ENCODE measurements around the gene APBB3.

APBB3 gene

DNA sequence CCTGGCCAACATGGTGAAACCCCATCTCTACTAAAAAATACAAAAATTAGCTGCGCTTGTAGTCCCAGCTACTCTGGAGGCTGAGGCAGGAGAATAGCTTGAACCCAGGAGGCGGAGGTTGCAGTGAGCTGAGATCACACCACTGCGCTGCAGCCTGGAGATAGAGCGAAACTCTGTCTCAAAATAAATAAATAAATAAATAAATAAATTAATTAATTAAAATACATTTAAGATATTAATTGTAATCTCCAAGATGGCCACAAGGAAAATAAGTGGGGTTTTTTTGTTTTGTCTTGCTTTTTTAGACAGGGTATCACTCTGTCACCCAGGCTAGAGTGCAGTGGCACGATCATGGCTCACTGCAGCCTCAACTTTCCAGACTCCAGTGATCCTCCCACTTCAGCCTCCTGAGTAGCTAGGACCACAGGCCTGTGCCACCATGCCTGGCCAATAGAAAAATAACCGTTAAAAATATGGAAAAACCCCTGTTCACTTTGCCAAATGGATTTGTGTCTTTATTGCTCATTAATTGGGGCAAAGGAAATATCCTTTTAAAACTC, 14.9 kb upstream of the APBB3 start:
- in situ Hi-C loops (cut with MboI; ENCODE audit: low sequenced_read_pairs), result loop anchor here (10.0 kb wide), 1 partner anchor 56 kb away; the partner anchor contains the start of genes CD14 and TMCO6

DNA sequence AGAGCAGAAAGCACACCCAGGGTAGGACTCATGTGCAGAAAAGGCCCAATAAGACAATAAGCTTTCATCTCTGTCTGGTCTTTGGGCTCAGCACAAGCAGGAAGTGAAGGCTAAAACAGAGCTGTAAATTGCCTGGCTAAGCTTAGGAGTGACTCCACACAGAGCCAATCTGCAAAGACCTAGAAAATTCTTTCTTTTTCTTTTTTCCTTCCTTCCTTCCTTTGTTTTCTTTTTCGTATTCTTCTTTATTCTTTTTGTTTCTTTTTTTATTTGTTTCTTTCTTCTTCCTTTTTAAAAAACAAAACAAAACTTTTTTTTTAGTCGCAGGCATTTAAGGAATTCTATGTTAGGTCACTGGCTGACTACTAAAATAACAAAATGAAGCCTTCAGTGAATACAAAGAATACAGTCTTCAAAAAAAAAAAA, 12.4 kb upstream of the APBB3 start:
- in situ Hi-C loops (cut with MboI; ENCODE audit: low sequenced_read_pairs), result loop anchor here (10.0 kb wide), 1 partner anchor 58 kb away; the partner anchor contains the start of genes CD14 and TMCO6

DNA sequence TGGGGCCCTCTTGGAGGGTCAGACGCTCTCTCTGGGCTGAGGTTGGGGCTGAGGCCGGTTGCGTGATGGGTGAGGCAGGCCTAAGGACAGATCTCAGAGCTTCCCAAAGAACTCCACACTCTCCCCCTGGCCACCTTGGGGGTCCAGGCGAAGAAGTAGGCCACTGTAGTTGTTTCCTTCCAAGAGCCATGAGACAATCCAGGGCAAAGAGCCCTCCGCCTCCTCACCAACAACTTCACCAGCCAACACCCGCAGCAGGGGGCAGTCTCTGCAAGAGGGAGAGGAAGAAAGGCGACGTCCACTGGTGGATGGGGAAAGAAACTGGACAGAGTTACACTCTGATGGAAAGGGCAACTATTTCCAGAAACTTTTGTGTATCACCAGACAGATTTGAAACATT, 10.9 kb upstream of the APBB3 start:
- in situ Hi-C loops (cut with MboI; ENCODE audit: low sequenced_read_pairs), result loop anchor here (10.0 kb wide), 1 partner anchor 59 kb away; the partner anchor contains the start of genes CD14 and TMCO6

GRCh38 chr5:140574165-140574564, 9.8 kb upstream of the APBB3 start:
- in situ Hi-C loops (cut with MboI; ENCODE audit: low sequenced_read_pairs), result loop anchor here (10.0 to 25.0 kb wide), 2 partner anchors 61 to 1038 kb away; partner anchors contain the start of genes CD14, DIAPH1 and TMCO6

GRCh38 chr5:140573683-140574082, 9.3 kb upstream of the APBB3 start:
- in situ Hi-C loops (cut with MboI; ENCODE audit: low sequenced_read_pairs), result loop anchor here (10.0 to 25.0 kb wide), 2 partner anchors 61 to 1039 kb away; partner anchors contain the start of genes CD14, DIAPH1 and TMCO6

DNA sequence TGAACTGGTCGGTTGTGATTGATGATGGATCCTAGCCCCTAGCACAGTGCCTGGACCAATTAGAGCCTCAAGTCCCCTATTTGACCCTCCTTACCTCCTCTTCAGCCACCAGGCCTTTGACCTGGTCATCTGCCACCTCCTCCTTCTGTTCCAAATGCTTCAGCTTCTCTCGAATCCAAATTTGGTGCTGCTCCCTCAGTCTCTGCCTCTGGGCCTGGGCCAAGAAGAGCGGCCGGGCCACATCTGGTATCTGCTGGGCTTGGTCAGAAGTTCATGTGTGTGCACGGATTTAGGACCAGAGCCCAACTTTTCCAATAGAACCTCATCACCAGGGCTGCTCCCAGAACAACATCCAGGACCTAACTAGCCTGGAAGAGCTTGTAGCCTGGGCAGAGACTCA, 6.7 kb upstream of the APBB3 start:
- in situ Hi-C loops (cut with MboI; ENCODE audit: low sequenced_read_pairs), result loop anchor here (10.0 to 25.0 kb wide), 2 partner anchors 64 to 1041 kb away; partner anchors contain the start of genes CD14, DIAPH1 and TMCO6

DNA sequence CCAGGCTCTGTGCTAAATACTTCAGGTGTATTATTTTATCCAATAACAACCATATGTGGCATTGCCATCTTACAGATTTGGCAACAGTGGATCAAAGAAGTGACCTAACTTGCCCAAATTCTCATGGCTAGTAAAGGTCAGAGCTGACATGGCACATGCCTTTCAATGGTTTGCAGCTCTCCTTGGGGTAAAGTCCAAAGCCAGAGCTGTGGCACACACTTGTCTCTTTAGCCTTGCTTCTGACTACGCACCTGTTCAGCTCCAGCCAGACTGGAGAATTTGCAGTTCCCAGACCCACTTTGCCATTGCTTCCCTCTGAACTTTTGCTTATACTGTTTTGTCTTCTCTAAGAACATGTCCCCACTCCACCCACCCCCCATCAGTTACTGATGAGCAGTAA, 6.1 kb upstream of the APBB3 start:
- in situ Hi-C loops (cut with MboI; ENCODE audit: low sequenced_read_pairs), result loop anchor here (10.0 to 25.0 kb wide), 2 partner anchors 64 to 1042 kb away; partner anchors contain the start of genes CD14, DIAPH1 and TMCO6

- in situ Hi-C loops (cut with MboI; ENCODE audit: low sequenced_read_pairs), result loop anchor here (10.0 to 25.0 kb wide), 2 partner anchors 65 to 1042 kb away; partner anchors contain the start of genes CD14, DIAPH1 and TMCO6
These were observed 5.7 kb upstream of the APBB3 start for GRCh38 chr5:140570058-140570457.

DNA sequence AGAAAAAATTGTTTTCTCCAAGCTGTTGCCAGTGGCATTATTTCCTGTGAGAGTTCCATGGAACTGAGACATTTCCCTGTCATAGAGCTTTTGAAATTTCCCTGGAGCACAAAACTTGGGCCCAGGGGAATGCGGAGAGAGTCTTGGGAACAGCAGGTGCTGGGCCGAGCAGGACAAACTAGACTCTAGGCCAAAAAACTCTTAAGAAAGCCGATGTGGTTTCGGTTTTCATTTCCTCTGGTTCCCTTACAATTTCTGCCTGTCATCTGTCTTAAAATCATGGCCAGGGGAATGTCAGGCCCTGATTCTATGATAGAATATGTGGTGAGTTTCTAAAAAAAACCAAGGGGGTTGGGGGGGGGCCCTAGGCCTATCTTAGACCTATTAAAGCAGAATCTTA, 4.8 kb upstream of the APBB3 start:
- in situ Hi-C loops (cut with MboI; ENCODE audit: low sequenced_read_pairs), result loop anchor here (10.0 to 25.0 kb wide), 2 partner anchors 136 to 1043 kb away; partner anchors contain the start of genes DIAPH1 and ZMAT2

DNA sequence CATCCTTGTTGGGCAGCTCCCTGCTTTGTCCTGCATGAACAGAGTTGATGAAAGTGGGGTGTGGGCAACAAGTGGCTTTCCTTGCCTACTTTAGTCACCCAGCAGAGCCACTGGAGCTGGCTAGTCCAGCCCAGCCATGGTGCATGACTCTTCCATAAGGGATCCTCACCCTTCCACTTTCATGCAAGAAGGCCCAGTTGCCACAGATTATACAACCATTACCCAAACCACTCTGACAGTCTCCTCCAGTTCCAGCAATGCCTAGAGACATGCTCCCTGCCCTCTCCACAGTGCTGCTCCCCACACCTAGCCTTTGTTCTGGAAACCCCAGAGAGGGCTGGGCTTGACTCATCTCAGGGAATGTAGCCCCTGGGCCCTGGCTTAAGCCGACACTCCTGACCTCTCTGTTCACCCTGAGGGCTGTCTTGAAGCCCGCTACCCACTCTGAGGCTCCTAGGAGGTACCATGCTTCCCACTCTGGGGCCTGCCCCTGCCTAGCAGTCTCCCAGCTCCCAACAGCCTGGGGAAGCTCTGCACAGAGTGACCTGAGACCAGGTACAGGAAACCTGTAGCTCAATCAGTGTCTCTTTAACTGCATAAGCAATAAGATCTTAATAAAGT, 4.2 kb upstream of the APBB3 start:
- in situ Hi-C loops (cut with MboI; ENCODE audit: low sequenced_read_pairs), result loop anchor here (10.0 to 25.0 kb wide), 2 partner anchors 136 to 1044 kb away; partner anchors contain the start of genes DIAPH1 and ZMAT2

- in situ Hi-C loops (cut with MboI; ENCODE audit: low sequenced_read_pairs), result loop anchor here (10.0 to 25.0 kb wide), 2 partner anchors 137 to 1044 kb away; partner anchors contain the start of genes DIAPH1 and ZMAT2
These were observed 3.5 kb upstream of the APBB3 start for GRCh38 chr5:140567871-140568270.

DNA sequence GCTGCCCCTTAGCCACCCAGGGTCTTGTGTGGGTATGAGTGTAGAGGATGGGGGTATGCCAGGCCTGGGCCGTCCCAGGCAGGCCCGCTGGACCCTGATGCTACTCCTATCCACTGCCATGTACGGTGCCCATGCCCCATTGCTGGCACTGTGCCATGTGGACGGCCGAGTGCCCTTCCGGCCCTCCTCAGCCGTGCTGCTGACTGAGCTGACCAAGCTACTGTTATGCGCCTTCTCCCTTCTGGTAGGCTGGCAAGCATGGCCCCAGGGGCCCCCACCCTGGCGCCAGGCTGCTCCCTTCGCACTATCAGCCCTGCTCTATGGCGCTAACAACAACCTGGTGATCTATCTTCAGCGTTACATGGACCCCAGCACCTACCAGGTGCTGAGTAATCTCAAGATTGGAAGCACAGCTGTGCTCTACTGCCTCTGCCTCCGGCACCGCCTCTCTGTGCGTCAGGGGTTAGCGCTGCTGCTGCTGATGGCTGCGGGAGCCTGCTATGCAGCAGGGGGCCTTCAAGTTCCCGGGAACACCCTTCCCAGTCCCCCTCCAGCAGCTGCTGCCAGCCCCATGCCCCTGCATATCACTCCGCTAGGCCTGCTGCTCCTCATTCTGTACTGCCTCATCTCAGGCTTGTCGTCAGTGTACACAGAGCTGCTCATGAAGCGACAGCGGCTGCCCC, 2.9 kb upstream of the APBB3 start:
- in situ Hi-C loops (cut with MboI; ENCODE audit: low sequenced_read_pairs), result loop anchor here (10.0 to 25.0 kb wide), 2 partner anchors 138 to 1045 kb away; partner anchors contain the start of genes DIAPH1 and ZMAT2

- in situ Hi-C loops (cut with MboI; ENCODE audit: low sequenced_read_pairs), result loop anchor here (10.0 to 25.0 kb wide), 2 partner anchors 138 to 1046 kb away; partner anchors contain the start of genes DIAPH1 and ZMAT2
These were observed 2.3 kb upstream of the APBB3 start for GRCh38 chr5:140566665-140567064.

DNA sequence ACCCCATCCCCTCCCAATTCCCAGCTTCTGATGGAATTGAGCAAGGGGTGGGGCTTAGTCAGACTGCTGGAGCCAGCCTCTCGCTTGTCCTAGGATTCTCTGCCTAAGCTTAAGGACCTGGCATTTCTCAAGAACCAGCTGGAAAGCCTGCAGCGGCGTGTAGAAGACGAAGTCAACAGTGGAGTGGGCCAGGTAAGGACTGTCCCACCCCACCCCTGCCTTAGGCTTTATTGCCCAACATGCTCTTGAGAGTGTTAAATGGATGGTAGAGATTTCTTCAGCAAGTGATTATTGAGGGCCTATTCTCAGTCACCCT, 1.3 kb upstream of the APBB3 start:
- in situ Hi-C loops (cut with MboI; ENCODE audit: low sequenced_read_pairs), result loop anchor here (10.0 to 25.0 kb wide), 2 partner anchors 139 to 1047 kb away; partner anchors contain the start of genes DIAPH1 and ZMAT2

DNA sequence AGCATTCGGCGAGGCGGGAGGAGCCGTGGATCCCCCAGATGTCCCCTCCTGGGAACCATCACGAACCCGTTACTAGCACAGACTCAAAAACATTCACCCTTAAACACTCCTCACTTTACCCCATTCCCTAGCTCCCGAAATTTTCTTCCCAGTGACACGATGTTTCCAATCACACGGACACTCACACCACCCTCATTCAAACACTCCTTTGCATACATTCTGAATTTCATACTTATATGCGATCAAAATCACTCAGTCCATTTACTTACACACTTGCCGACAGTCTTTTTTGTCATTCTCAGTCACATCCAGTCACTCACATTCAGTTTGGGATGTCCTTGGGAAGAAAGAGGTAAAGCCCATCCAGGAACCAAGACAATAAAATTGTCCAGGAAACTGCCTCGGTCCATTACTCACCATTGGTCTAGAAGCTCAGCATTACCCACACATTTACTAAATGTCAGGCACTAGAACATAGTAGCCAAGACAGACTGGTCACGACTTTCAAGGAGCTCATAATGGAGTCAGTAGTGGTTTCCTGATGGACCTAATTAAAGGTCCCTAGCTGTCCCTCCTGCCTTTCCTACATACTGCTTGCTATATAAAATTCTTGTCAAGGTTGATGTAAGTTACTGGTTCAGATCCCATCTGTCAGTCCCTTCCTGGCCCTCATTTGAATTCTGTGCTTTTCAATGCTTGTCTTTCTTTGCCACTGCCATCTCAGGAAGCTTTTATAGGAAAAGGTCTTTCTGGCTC, 804 bp upstream of the APBB3 start:
- in situ Hi-C loops (cut with MboI; ENCODE audit: low sequenced_read_pairs), result loop anchor here (10.0 to 25.0 kb wide), 2 partner anchors 140 to 1047 kb away; partner anchors contain the start of genes DIAPH1 and ZMAT2

DNA sequence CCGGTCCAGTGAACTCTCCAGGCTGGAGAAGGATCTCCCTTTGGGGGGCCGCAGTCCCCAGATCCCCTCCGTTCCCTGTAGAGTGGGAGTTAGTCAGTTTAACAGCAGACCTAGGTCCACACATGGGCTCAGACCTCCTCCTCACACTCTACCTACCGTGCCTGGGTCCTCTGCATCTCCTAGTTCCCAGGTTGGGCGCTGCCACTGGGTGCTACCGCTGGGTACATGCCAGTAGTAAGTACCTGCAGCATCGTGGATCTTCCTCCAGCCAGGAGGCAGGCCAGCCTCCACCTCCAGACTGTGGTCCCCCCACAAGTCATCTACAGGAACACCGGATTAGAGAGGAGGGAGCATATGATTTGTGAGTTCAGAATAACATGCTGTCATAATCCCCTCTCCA, 802 bp downstream of the APBB3 start:
- in situ Hi-C loops (cut with MboI; ENCODE audit: low sequenced_read_pairs), result loop anchor here (10.0 to 25.0 kb wide), 2 partner anchors 141 to 1049 kb away; partner anchors contain the start of genes DIAPH1 and ZMAT2

DNA sequence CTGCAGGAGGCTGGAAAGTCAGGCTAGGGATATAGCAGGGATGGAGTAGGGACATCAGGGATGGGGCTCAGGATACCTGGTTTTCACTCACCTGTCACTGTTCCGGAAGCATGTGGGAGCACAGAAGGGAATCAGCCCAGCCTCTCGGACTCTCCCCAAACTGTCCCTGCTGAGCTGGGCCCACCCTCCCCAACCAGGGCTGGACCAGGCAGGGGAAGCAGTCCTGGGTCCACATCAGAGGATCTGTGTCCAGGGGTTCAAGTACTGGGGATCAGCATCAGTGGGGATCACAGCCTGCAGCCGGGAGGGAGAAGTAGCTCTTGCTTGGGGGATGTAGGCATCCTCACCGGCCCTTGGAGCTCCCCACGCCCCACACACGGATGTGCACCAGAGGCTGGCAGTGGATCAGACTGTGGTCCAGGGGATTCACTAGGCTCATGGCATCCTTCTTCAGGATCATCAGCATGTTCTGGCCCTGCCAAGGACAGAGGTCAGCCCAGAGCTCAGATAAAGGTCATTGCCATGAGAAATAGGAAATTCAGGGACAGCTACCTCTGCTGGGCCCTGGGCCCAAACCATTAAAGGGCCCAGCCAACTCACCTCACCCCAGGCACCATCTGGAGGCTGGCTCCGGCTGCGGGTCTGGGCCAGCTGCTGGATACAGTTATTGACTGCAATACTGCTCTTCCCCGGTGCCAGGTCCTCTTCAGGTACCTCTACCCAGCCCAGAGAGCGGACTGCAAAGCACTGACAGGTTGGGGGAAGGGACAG, 2.5 kb downstream of the APBB3 start:
- in situ Hi-C loops (cut with MboI; ENCODE audit: low sequenced_read_pairs), result loop anchor here (10.0 to 25.0 kb wide), 2 partner anchors 143 to 1050 kb away; partner anchors contain the start of genes DIAPH1 and ZMAT2

GRCh38 chr5:140560227-140560626, 4.2 kb downstream of the APBB3 start:
- in situ Hi-C loops (cut with MboI; ENCODE audit: low sequenced_read_pairs), result loop anchor here (10.0 to 25.0 kb wide), 2 partner anchors 145 to 1052 kb away; partner anchors contain the start of genes DIAPH1 and ZMAT2

- in situ Hi-C loops (cut with MboI; ENCODE audit: low sequenced_read_pairs), result loop anchor here (25.0 kb wide), 1 partner anchor 1054 kb away; the partner anchor contains the start of gene DIAPH1
These were observed 5.9 kb downstream of the APBB3 start for GRCh38 chr5:140558542-140558941.
